DND-41 (cell line): ENCODE measurements around the gene ANKLE1.

Experiments
- CTCF ChIP-seq: IDR thresholded peaks from 2 replicates; pipeline ENCODE4 v1.5.1; 2012; ENCODE audit warnings: borderline replicate concordance, low read length, moderate library complexity, mild to moderate bottlenecking; ENCODE audit not compliant: poor library complexity, severe bottlenecking; ENCODE audit errors: extremely low read depth
- EZH2 ChIP-seq: IDR thresholded peaks from 3 replicates; pipeline ENCODE4 v1.6.1; 2012; ENCODE audit warnings: borderline replicate concordance, low read depth, mild to moderate bottlenecking, moderate library complexity, low read length, inconsistent platforms; ENCODE audit not compliant: severe bottlenecking

GRCh38 chr19:17240826-17241399 lies 40.8 kb upstream of the ANKLE1 start:
- TF ChIP-seq CTCF, result no peak
- TF ChIP-seq EZH2, result no peak
